Loucy (cell line): ENCODE measurements around the gene SOBP.

Source experiments
- EZH2phosphoT487 ChIP-seq: fragments of 200-600 bp; IDR thresholded peaks from 2 replicates; pipeline ENCODE4 v1.6.1; 2018; ENCODE audit warnings: antibody characterized with exemption, mild to moderate bottlenecking, moderate library complexity, borderline replicate concordance
- TF ChIP-seq, protein P1 (sequence below): fragments of 200-600 bp; sonication (generic); conservative IDR thresholded peaks from 2 replicates; pipeline ENCODE4 v1.5.1; 2014; ENCODE audit warnings: mild to moderate bottlenecking, antibody characterized with exemption, low read length

DNA sequence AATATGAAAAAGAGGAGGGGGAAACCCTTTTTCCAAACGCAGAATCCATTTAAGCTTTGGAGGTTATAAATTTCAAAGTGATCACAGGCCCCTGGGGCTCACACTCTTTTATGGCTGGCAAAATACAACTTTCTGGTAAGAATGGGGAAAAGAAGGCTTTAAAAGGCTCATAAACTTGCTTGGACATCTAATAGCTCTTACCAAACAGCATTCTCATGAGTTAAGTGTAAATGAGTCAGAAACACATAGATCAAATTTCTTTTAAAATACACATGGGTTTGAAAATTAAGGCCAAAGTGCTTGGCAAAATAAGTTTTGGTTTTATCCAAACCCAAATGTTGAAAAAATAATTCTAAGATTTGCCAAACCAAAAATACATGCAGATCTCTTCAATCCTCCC, 154.6 kb downstream of the SOBP start:
- TF ChIP-seq, protein P1, sequence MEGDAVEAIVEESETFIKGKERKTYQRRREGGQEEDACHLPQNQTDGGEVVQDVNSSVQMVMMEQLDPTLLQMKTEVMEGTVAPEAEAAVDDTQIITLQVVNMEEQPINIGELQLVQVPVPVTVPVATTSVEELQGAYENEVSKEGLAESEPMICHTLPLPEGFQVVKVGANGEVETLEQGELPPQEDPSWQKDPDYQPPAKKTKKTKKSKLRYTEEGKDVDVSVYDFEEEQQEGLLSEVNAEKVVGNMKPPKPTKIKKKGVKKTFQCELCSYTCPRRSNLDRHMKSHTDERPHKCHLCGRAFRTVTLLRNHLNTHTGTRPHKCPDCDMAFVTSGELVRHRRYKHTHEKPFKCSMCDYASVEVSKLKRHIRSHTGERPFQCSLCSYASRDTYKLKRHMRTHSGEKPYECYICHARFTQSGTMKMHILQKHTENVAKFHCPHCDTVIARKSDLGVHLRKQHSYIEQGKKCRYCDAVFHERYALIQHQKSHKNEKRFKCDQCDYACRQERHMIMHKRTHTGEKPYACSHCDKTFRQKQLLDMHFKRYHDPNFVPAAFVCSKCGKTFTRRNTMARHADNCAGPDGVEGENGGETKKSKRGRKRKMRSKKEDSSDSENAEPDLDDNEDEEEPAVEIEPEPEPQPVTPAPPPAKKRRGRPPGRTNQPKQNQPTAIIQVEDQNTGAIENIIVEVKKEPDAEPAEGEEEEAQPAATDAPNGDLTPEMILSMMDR, result no peak
- TF ChIP-seq EZH2phosphoT487, result no peak
